Ishikawa (cell line): ENCODE results near the gene NCEH1.
A peak's percentile ranks its signal among the peaks of the same experiment; 100 is the strongest.

ENCODE experiments used
- CEBPB ChIP-seq: IDR thresholded peaks from 2 replicates; pipeline ENCODE4 v1.6.1; 2012
- CREB1 ChIP-seq: IDR thresholded peaks from 2 replicates; pipeline ENCODE4 v1.6.1; 2012; ENCODE audit warnings: low read depth
- EP300 ChIP-seq: IDR thresholded peaks from 2 replicates; pipeline ENCODE4 v1.6.1; 2012; ENCODE audit warnings: borderline replicate concordance
- FOXM1 ChIP-seq: IDR thresholded peaks from 2 replicates; pipeline ENCODE4 v1.6.1; 2012; ENCODE audit warnings: low read depth, borderline replicate concordance
- NFIC ChIP-seq: IDR thresholded peaks from 2 replicates; pipeline ENCODE4 v1.6.1; 2012
- RAD21 ChIP-seq: IDR thresholded peaks from 2 replicates; pipeline ENCODE4 v1.6.1; 2012; ENCODE audit warnings: low read depth
- REST ChIP-seq: IDR thresholded peaks from 2 replicates; pipeline ENCODE4 v1.6.1; 2012; ENCODE audit warnings: low read depth, mild to moderate bottlenecking
- TAF1 ChIP-seq: IDR thresholded peaks from 2 replicates; pipeline ENCODE4 v1.6.1; 2012; ENCODE audit warnings: low read depth, mild to moderate bottlenecking
- YY1 ChIP-seq: IDR thresholded peaks from 2 replicates; pipeline ENCODE4 v1.6.1; 2012; ENCODE audit warnings: low read depth
- ZBTB7A ChIP-seq: IDR thresholded peaks from 2 replicates; pipeline ENCODE4 v1.6.1; 2012; ENCODE audit warnings: low read depth

- TF ChIP-seq NFIC (no peak), CREB1 (no peak), FOXM1 (no peak), EP300 (no peak), RAD21 (peak; percentile 65), YY1 (no peak), CEBPB (no peak), TAF1 (no peak), ZBTB7A (no peak), REST (no peak)
Observed at GRCh38 chr3:172595664-172596393, 115.0 kb downstream of the NCEH1 start.
